ENCODE results near the gene CACNA2D3. TPM values are rescaled to one million over a fixed set of nuclear protein-coding genes. Genes with fewer than 3 reads are reported as not detected.

Gene CACNA2D3
- total RNA-seq, 4 donors from 2014 or later: 0.55 to 3.4 (median 1.6) TPM

GRCh38 chr3:54527953-54528352 lies 405.6 kb downstream of the CACNA2D3 start:
- no peak overlapping the region for H3K4me3 ChIP-seq
- no peak for DNase-seq
- no peak overlapping the region for H3K27ac ChIP-seq
- no peaks in the 10 kb centered on the region for H3K36me3 ChIP-seq
- no peaks in the 10 kb centered on the region for H3K27me3 ChIP-seq
- no peaks in the 10 kb centered on the region for H3K4me1 ChIP-seq
- H3K9me3 ChIP-seq: peaks cover 0 to 17% of the 10 kb centered on the region in 2 donors
- intact Hi-C loops (cut with DNase I; ENCODE audit: low total_unique reads) (no loop called here), in situ Hi-C loops (cut with MboI; ENCODE audit: low pct_ligation_motif_present in 1 of 4, low pct_unique_long_range_greater_than_20kb in 1 of 4, low sequenced_read_pairs in 3 of 4) (no loop called here)
- TF ChIP-seq POLR2AphosphoS5 (IDR thresholded peaks at IDR 0.05) (no peak), POLR2A (IDR thresholded peaks at IDR 0.05) (no peak), CTCF (IDR thresholded peaks at IDR 0.05) (no peak), EP300 (IDR thresholded peaks at IDR 0.05; ENCODE audit: low read depth) (no peak)
- WGBS, 2 donors (ENCODE audit: low coverage in 1 of 2): 63 to 71% methylated on average over 2 of the region's 2 CpGs

GRCh38 chr3:54528668-54529067 lies 406.3 kb downstream of the CACNA2D3 start:
- in situ Hi-C loops (cut with MboI; ENCODE audit: low pct_ligation_motif_present in 1 of 4, low pct_unique_long_range_greater_than_20kb in 1 of 4, low sequenced_read_pairs in 3 of 4): no loop called here
- Histone ChIP-seq H3K27me3 (no peaks in the 10 kb centered on the region), H3K4me3 (no peak overlapping the region), H3K36me3 (no peaks in the 10 kb centered on the region), H3K27ac (no peak overlapping the region), H3K4me1 (no peaks in the 10 kb centered on the region), H3K9me3 (peaks cover 0 to 17% of the 10 kb centered on the region in 2 donors)
- intact Hi-C loops (cut with DNase I; ENCODE audit: low total_unique reads): no loop called here
- DNase-seq: no peak
- 62 to 80% methylated on average over 3 of the region's 3 CpGs for WGBS, 2 donors (ENCODE audit: low coverage in 1 of 2)
- TF ChIP-seq POLR2AphosphoS5 (IDR thresholded peaks at IDR 0.05) (no peak), CTCF (IDR thresholded peaks at IDR 0.05) (no peak), EP300 (IDR thresholded peaks at IDR 0.05; ENCODE audit: low read depth) (no peak), POLR2A (IDR thresholded peaks at IDR 0.05) (no peak)

- Histone ChIP-seq H3K36me3 (no peaks in the 10 kb centered on the region), H3K9me3 (peaks cover 0 to 9% of the 10 kb centered on the region in 2 donors), H3K27ac (no peak overlapping the region), H3K27me3 (no peaks in the 10 kb centered on the region), H3K4me1 (no peaks in the 10 kb centered on the region), H3K4me3 (no peak overlapping the region)
- 89% methylated on average over 5 of the region's 5 CpGs; no CpG with 5 or more reads in 1 of the 2 donors for WGBS, 2 donors (ENCODE audit: low coverage in 1 of 2)
- no peak for DNase-seq
- TF ChIP-seq POLR2A (IDR thresholded peaks at IDR 0.05) (no peak), POLR2AphosphoS5 (IDR thresholded peaks at IDR 0.05) (no peak), CTCF (IDR thresholded peaks at IDR 0.05) (no peak), EP300 (IDR thresholded peaks at IDR 0.05; ENCODE audit: low read depth) (no peak)
- intact Hi-C loops (cut with DNase I; ENCODE audit: low total_unique reads) (no loop called here), in situ Hi-C loops (cut with MboI; ENCODE audit: low pct_ligation_motif_present in 1 of 4, low pct_unique_long_range_greater_than_20kb in 1 of 4, low sequenced_read_pairs in 3 of 4) (no loop called here)
Observed at GRCh38 chr3:54530091-54530490, 407.7 kb downstream of the CACNA2D3 start.

- H3K27me3 ChIP-seq: no peaks in the 10 kb centered on the region
- 49 to 67% methylated on average over 4 to 5 of the region's 5 CpGs for WGBS, 2 donors (ENCODE audit: low coverage in 1 of 2)
- peaks cover 0 to 5% of the 10 kb centered on the region in 2 donors for H3K9me3 ChIP-seq
- no peak overlapping the region for H3K27ac ChIP-seq
- intact Hi-C loops (cut with DNase I; ENCODE audit: low total_unique reads): no loop called here
- H3K4me3 ChIP-seq: no peak overlapping the region
- no peaks in the 10 kb centered on the region for H3K36me3 ChIP-seq
- in situ Hi-C loops (cut with MboI; ENCODE audit: low pct_ligation_motif_present in 1 of 4, low pct_unique_long_range_greater_than_20kb in 1 of 4, low sequenced_read_pairs in 3 of 4): no loop called here
- DNase-seq: no peak
- H3K4me1 ChIP-seq: no peaks in the 10 kb centered on the region
- TF ChIP-seq POLR2AphosphoS5 (IDR thresholded peaks at IDR 0.05) (no peak), POLR2A (IDR thresholded peaks at IDR 0.05) (no peak), EP300 (IDR thresholded peaks at IDR 0.05; ENCODE audit: low read depth) (no peak), CTCF (IDR thresholded peaks at IDR 0.05) (no peak)
Observed at GRCh38 chr3:54530944-54531343, 408.6 kb downstream of the CACNA2D3 start.

Measured in transverse colon (tissue), 4 donors.